CD14-positive monocyte (primary cell): Measurements from ENCODE around the gene CSNK1G2. TPM values are rescaled to one million over a fixed set of nuclear protein-coding genes. Genes with fewer than 3 reads are reported as not detected.
A peak's percentile ranks its signal among the peaks of the same experiment; 100 is the strongest.

Experiments
- DNase-seq, 3 donors: peaks; one replicate each; pipeline ENCODE4 v3.0.0-alpha.2; 2011 to 2022
- H2AFZ ChIP-seq: 2 replicates; pipeline ENCODE4 v1.6.0; 2012; ENCODE audit warnings: mild to moderate bottlenecking, low read depth, low read length, inconsistent platforms; ENCODE audit not compliant: insufficient read depth, poor library complexity, severe bottlenecking
- H3K27ac ChIP-seq, 2 donors: 1 replicate in 1 of 2; 2 replicates in 1 of 2; pipeline ENCODE4 v1.5.1; 2012 to 2013; ENCODE audit warnings: low read length in 2 of 2, control low read depth in 1 of 2, inconsistent platforms in 1 of 2, low read depth in 1 of 2, mild to moderate bottlenecking in 1 of 2
- H3K27me3 ChIP-seq, 2 donors: one replicate each; pipeline versions ENCODE4 v1.6.0 to v1.6.1; 2011 to 2013; ENCODE audit warnings: low read length in 2 of 2; ENCODE audit not compliant: control insufficient read depth in 2 of 2, insufficient read depth in 2 of 2
- H3K36me3 ChIP-seq, 2 donors: replicated peaks in 1 of 2; 1 replicate in 1 of 2; 2 replicates in 1 of 2; pipeline versions ENCODE4 v1.5.1 to v1.6.1; 2012 to 2013; ENCODE audit warnings: low read length in 2 of 2, control low read depth in 1 of 2, inconsistent platforms in 1 of 2, mild to moderate bottlenecking in 1 of 2; ENCODE audit not compliant: insufficient read depth in 2 of 2, control insufficient read depth in 1 of 2
- H3K4me1 ChIP-seq, 2 donors: 1 replicate in 1 of 2; 2 replicates in 1 of 2; pipeline versions ENCODE4 v1.5.1 to v1.6.1; 2012 to 2013; ENCODE audit warnings: low read length in 2 of 2, control low read depth in 1 of 2, inconsistent platforms in 1 of 2, mild to moderate bottlenecking in 1 of 2, moderate library complexity in 1 of 2; ENCODE audit not compliant: insufficient read depth in 2 of 2, control insufficient read depth in 1 of 2
- H3K4me2 ChIP-seq: replicated peaks from 2 replicates; pipeline ENCODE3; 2012; ENCODE audit warnings: low read length, moderate library complexity, mild to moderate bottlenecking; ENCODE audit not compliant: poor library complexity, severe bottlenecking; ENCODE audit errors: extremely low read depth
- H3K4me3 ChIP-seq, 3 experiments: fragments of 200-600 bp in 1 of 3; sonication (generic) in 1 of 3; replicated peaks in 1 of 3; 1 replicate in 2 of 3; 2 replicates in 1 of 3; pipeline ENCODE4 v1.5.1; 2011 to 2013; ENCODE audit warnings: low read length in 3 of 3, mild to moderate bottlenecking in 3 of 3, control low read depth in 2 of 3, low read depth in 2 of 3, inconsistent platforms in 1 of 3, moderate library complexity in 1 of 3
- H3K79me2 ChIP-seq: 2 replicates; pipeline ENCODE4 v1.6.0; 2012; ENCODE audit warnings: mild to moderate bottlenecking, control low read depth, inconsistent platforms, low read length, moderate library complexity; ENCODE audit not compliant: insufficient read depth
- H3K9ac ChIP-seq: 2 replicates; pipeline ENCODE4 v1.6.0; 2017; ENCODE audit warnings: low read length, mild to moderate bottlenecking; ENCODE audit not compliant: insufficient read depth, poor library complexity, severe bottlenecking
- H3K9me3 ChIP-seq, 2 donors: replicated peaks in 1 of 2; 1 replicate in 1 of 2; 2 replicates in 1 of 2; pipeline versions ENCODE4 v1.5.1 to v1.6.1; 2012 to 2013; ENCODE audit warnings: low read length in 2 of 2, control low read depth in 1 of 2; ENCODE audit not compliant: control insufficient read depth in 1 of 2, insufficient read depth in 1 of 2
- H4K20me1 ChIP-seq: 2 replicates; pipeline ENCODE4 v1.6.0; 2012; ENCODE audit warnings: mild to moderate bottlenecking, low read length, control low read depth, moderate library complexity; ENCODE audit not compliant: insufficient read depth
- H3K27ac Mint-ChIP-seq, 7 donors: one replicate each; pipeline ENCODE4 v1.8.0; 2020; ENCODE audit warnings: mild to moderate bottlenecking in 7 of 7, mixed read lengths in 7 of 7, moderate library complexity in 6 of 7, inconsistent platforms in 2 of 7
- H3K27me3 Mint-ChIP-seq, 3 donors: one replicate each; pipeline ENCODE4 v1.8.0; 2021 to 2022; ENCODE audit warnings: low read depth in 3 of 3, mild to moderate bottlenecking in 3 of 3, mixed read lengths in 3 of 3, moderate library complexity in 3 of 3, inconsistent platforms in 1 of 3
- H3K36me3 Mint-ChIP-seq, 2 donors: one replicate each; pipeline ENCODE4 v1.8.0; 2020; ENCODE audit warnings: mixed read lengths in 2 of 2, inconsistent platforms in 1 of 2, mild to moderate bottlenecking in 1 of 2
- H3K4me1 Mint-ChIP-seq: one replicate; pipeline ENCODE4 v1.8.0; 2020; ENCODE audit warnings: mild to moderate bottlenecking, mixed read lengths
- H3K4me3 Mint-ChIP-seq, 2 donors: one replicate each; pipeline ENCODE4 v1.8.0; 2020; ENCODE audit warnings: mild to moderate bottlenecking in 2 of 2, mixed read lengths in 2 of 2, moderate library complexity in 1 of 2
- H3K9me3 Mint-ChIP-seq, 7 donors: one replicate each; pipeline ENCODE4 v1.8.0; 2020 to 2022; ENCODE audit warnings: mixed read lengths in 7 of 7, mild to moderate bottlenecking in 6 of 7, moderate library complexity in 6 of 7, inconsistent platforms in 2 of 7
- WGBS: methylation state at CpG from one replicate; pipeline ENCODE4 v1.1.5; 2013; ENCODE audit warnings: missing lambda C conversion rate; ENCODE audit not compliant: insufficient coverage; 5-methylcytosine and 5-hydroxymethylcytosine counted together
- intact Hi-C, 2 donors: fragments of 100-400 bp; cut with micrococcal nuclease; formaldehyde crosslinking; loops; one replicate each; pipeline versions ENCODE4 v1.15.0 to v1.15.1; 2023
- polyA plus RNA-seq, 3 donors: library from polyadenylated mRNA; depleted of rRNA in 1 of 3; unstranded in 2 of 3; stranded (reverse) in 1 of 3; fragments of 300-500 nt in 2 of 3; fragments of >200 nt in 1 of 3; fragmentation: Illumina TruSeq in 2 of 3; gene quantifications; 1 replicate in 2 of 3; 2 replicates in 1 of 3; pipeline ENCODE4 v1.2.3, GENCODE V29; 2012 to 2021
- TF ChIP-seq, protein P1 (sequence below): fragments of 200-600 bp; IDR thresholded peaks from one replicate; pipeline ENCODE4 v1.8.0; 2022; ENCODE audit warnings: antibody characterized with exemption, mild to moderate bottlenecking

Gene CSNK1G2
- polyA plus RNA-seq, 3 donors: 10.8 to 215 (median 20.3) TPM

DNA sequence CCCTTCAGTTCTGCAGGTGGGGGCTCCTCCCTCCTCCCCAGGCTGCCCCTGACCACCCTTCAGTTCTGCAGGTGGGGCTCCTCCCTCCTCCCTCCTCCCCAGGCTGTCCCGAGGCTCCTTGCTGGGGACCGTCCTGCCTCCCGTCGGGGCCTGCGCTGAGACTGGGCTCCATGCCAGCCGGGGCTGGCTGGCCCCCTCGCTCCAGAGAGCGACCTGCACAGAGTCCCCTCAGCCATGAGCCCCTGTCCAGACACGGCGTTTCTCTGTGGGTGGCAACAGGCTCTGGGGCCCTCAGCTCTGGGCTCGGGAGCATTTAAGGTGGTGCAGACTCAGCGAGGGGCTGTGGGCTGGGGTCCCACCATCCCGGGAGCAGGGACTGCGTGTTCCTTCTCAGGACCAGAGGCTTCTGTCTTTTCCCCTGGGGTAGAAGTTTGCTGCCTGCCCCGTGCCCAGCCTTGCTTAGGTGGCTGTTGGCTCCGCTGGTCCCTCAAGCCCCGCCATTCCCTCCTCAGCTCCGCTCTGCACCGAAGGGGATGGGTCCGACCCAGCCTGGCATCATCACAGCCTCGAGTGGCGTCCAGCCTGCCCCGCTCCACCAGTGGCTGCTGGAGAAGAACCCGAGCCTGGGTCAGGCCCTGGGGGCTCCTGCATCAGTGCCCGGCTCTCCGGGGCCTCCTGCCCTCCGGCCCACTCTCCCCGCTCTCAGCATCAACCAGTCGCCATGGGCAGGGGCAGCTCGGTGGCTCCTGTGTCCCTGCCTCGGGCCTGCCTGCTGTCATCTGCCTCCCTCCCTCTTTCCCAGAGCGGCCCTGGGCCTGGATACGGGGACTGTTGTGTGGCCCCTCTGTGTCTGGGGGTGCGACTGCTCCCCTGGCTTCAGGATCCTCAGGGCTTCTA, 27.6 kb downstream of the CSNK1G2 start:
- Histone ChIP-seq H2AFZ (no peak overlapping the region), H3K27ac (no peak overlapping the region), H3K79me2 (peaks cover 75% of the 10 kb centered on the region), H3K36me3 (peaks cover 21 to 49% of the 10 kb centered on the region in 2 donors), H3K4me3 (no peak overlapping the region), H3K9me3 (no peaks in the 10 kb centered on the region), H3K4me2 (no peak overlapping the region), H3K4me1 (no peaks in the 10 kb centered on the region), H4K20me1 (peaks cover 94% of the 10 kb centered on the region), H3K27me3 (no peaks in the 10 kb centered on the region), H3K9ac (no peak overlapping the region)
- TF ChIP-seq, protein P1, sequence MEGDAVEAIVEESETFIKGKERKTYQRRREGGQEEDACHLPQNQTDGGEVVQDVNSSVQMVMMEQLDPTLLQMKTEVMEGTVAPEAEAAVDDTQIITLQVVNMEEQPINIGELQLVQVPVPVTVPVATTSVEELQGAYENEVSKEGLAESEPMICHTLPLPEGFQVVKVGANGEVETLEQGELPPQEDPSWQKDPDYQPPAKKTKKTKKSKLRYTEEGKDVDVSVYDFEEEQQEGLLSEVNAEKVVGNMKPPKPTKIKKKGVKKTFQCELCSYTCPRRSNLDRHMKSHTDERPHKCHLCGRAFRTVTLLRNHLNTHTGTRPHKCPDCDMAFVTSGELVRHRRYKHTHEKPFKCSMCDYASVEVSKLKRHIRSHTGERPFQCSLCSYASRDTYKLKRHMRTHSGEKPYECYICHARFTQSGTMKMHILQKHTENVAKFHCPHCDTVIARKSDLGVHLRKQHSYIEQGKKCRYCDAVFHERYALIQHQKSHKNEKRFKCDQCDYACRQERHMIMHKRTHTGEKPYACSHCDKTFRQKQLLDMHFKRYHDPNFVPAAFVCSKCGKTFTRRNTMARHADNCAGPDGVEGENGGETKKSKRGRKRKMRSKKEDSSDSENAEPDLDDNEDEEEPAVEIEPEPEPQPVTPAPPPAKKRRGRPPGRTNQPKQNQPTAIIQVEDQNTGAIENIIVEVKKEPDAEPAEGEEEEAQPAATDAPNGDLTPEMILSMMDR: no peak
- no peak for DNase-seq
- Mint-ChIP-seq H3K36me3 (peaks cover 24 to 42% of the 10 kb centered on the region in 2 donors), H3K27ac (no peak overlapping the region), H3K4me3 (no peak overlapping the region), H3K9me3 (no peaks in the 10 kb centered on the region), H3K4me1 (peaks cover 6% of the 10 kb centered on the region), H3K27me3 (peaks cover 0 to 4% (median 1%) of the 10 kb centered on the region in 3 donors)
- intact Hi-C loops: no loop called here
- 94% methylated on average over 34 of the region's 34 CpGs for WGBS

DNA sequence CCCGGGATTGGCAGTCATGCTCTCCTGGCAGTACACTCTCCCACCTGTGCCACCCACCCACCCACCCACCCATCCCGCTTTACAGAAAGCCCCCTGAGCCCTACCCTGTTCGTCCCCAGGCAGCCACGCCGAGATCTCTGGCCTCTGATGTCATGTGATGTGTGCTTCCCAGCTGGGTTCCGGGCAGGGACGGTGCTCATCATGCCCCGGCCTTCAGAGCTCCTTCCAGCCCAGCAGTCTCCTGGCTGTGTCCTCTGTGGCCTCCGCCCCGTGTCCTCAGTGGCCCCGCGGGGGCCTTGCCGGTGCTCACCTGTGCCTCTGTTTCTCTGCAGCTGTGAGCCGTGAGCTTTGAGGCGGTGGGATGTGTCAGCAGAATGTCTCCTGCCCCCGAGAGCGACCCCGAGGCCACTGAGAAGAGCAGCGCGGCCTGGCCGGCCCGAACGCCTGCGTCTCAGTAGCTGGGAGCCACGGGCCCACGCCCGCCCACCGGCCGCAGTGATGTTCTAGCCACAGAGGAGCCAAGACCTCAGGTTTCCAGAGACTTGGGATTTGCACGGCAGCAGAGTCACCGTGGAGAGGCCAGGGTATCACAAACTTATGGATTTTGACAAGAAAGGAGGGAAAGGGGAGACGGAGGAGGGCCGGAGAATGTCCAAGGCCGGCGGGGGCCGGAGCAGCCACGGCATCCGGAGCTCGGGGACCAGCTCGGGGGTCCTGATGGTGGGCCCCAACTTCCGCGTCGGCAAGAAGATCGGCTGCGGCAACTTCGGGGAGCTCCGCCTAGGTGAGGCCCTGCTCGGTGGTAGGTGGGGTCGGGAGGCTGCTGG, 28.4 kb downstream of the CSNK1G2 start:
- H3K4me3 Mint-ChIP-seq: no peak overlapping the region
- no peak overlapping the region for H3K27ac ChIP-seq
- no peak overlapping the region for H2AFZ ChIP-seq
- H3K4me1 ChIP-seq: no peaks in the 10 kb centered on the region
- H3K27me3 Mint-ChIP-seq: peaks cover 0 to 4% (median 1%) of the 10 kb centered on the region in 3 donors
- H3K36me3 Mint-ChIP-seq: peaks cover 29 to 47% of the 10 kb centered on the region in 2 donors
- H3K9ac ChIP-seq: no peak overlapping the region
- DNase-seq: no peak
- peaks cover 6% of the 10 kb centered on the region for H3K4me1 Mint-ChIP-seq
- peaks cover 96% of the 10 kb centered on the region for H4K20me1 ChIP-seq
- peaks cover 25 to 49% of the 10 kb centered on the region in 2 donors for H3K36me3 ChIP-seq
- intact Hi-C loops: no loop called here
- H3K9me3 ChIP-seq: no peaks in the 10 kb centered on the region
- H3K27me3 ChIP-seq: no peaks in the 10 kb centered on the region
- peaks cover 77% of the 10 kb centered on the region for H3K79me2 ChIP-seq
- no peak overlapping the region for H3K4me2 ChIP-seq
- H3K4me3 ChIP-seq: no peak overlapping the region
- H3K27ac Mint-ChIP-seq: peak overlapping the region in 1 of 7 donors; percentile 30
- H3K9me3 Mint-ChIP-seq: no peaks in the 10 kb centered on the region
- TF ChIP-seq, protein P1: no peak
- WGBS: 97% methylated on average over 45 of the region's 49 CpGs
